ENCODE results near the gene IPO13. TPM values are rescaled to one million over a fixed set of nuclear protein-coding genes. Genes with fewer than 3 reads are reported as not detected.

Gene IPO13
- total RNA-seq, 2 experiments from 2014 or later = 25.3 to 29.4 TPM

DNA sequence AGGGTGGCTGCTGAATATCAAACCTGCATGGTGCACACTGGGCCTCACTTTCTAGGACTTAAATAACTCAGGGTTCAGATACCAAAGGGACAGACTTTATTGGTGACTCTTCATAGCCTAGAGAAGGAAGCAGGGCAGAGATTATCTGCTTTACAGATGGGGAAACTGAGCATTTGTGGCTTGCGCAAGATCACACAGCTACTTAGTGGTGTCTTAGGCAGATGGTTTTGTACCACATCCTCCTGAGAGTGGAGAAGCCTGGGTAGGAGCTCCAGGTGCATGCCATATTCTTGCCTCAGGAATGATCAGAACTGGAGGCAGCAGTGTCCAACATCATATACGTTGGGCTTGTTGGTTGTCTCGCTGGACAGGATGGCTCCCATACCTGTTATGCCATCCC is 16.3 kb downstream of the IPO13 start:
- H3K4me3 Mint-ChIP-seq = no peak overlapping the region
- no peak overlapping the region for H3K27ac Mint-ChIP-seq
- no peaks in the 10 kb centered on the region for H3K9me3 Mint-ChIP-seq (ENCODE audit: low read depth)
- H3K27me3 Mint-ChIP-seq = no peaks in the 10 kb centered on the region
- H3K4me1 Mint-ChIP-seq = peaks cover 10% of the 10 kb centered on the region
- CTCF ChIA-PET = no interaction called here
- DNase-seq (no peak), ATAC-seq (no peak)
- H3K36me3 Mint-ChIP-seq = no peaks in the 10 kb centered on the region

DNA sequence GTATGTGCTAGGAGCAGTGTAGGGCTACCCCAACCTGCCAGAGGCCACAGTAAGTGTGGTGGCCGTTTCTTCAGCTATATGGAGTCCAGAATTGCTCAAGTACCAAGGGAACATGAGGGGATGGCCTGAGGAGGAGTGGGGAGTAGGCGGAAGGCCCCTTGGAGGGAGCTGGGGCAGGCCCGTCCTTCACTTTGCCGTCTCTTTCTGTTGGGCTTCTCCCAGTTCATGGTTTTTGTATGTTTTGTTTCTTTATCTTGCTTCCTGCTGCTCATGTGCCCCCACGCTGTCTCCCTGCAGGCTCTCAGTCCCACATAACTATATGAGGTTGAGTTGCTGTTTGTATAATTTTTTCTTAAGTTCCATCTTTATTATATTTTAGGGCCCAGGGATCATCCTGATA is 17.1 kb downstream of the IPO13 start:
- Mint-ChIP-seq H3K36me3 (no peaks in the 10 kb centered on the region), H3K27ac (no peak overlapping the region), H3K4me3 (no peak overlapping the region), H3K27me3 (no peaks in the 10 kb centered on the region), H3K9me3 (ENCODE audit: low read depth) (no peaks in the 10 kb centered on the region), H3K4me1 (peaks cover 10% of the 10 kb centered on the region)
- ATAC-seq (no peak), DNase-seq (no peak)
- CTCF ChIA-PET = interaction anchor here (0.6 to 1.3 kb wide), 2 partner anchors 41 to 61 kb away, joined by 3 to 4 read pairs; no protein-coding TSS in a partner anchor

DNA sequence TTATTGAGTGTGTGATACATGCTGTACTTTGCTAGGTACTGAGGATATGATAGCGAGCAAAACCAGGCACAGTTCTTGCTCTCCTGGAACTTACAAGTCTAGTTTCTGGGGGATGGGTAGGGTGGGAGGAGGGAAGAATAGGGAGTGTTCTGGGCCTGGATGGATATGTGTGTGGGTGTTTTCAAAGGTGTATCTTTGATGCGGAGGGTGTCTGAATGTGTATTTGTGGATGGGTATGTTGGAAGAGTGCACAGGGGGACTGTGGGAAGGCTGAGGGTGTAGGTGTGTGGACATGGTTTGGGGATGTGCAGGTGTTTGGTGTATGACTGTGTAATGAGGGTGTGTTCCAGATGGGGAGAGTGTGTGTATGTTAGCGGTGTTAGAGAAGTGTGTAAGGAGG is 18.6 kb downstream of the IPO13 start:
- Mint-ChIP-seq H3K36me3 (no peaks in the 10 kb centered on the region), H3K27me3 (no peaks in the 10 kb centered on the region), H3K4me1 (peaks cover 19% of the 10 kb centered on the region), H3K4me3 (no peak overlapping the region), H3K9me3 (ENCODE audit: low read depth) (no peaks in the 10 kb centered on the region), H3K27ac (no peak overlapping the region)
- ATAC-seq = no peak
- DNase-seq = no peak
- CTCF ChIA-PET = no interaction called here

DNA sequence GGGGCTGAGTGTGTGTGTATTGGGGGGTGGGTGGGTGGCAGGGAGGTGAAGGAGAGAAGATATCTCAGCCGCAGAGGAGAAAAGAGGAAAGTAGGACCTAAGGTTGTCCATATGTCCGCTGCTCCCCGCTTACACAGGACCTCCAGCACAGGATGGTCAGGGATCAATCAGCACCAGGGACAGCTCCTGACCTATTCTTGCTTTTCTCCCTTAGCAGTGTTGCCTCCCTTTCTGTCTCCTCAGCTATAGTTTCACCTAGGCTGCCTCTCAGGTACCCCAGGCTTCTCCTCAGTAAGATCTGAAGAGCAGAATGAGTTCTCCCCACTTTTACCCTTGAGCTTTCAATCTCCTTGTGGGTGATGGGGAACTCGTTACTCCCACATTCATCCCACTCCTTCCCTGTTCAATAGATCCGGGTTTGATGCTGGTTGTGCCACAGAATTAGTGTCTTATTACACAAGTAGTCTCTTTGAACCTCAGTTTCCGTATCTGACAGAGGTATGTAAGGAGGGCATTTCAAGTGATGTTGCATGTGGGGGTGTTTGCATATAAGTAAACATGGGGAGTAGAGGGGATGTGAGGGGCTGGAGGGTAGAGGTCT is 21.7 kb downstream of the IPO13 start:
- Mint-ChIP-seq H3K27ac (no peak overlapping the region), H3K36me3 (peaks cover 6% of the 10 kb centered on the region), H3K27me3 (no peaks in the 10 kb centered on the region), H3K4me3 (no peak overlapping the region), H3K9me3 (ENCODE audit: low read depth) (no peaks in the 10 kb centered on the region), H3K4me1 (peaks cover 21% of the 10 kb centered on the region)
- CTCF ChIA-PET = interaction anchor here (5.4 kb wide), 1 partner anchor 22 kb away, joined by 30 read pairs; the partner anchor contains the start of gene IPO13
- ATAC-seq = no peak
- DNase-seq = peak; percentile 60

DNA sequence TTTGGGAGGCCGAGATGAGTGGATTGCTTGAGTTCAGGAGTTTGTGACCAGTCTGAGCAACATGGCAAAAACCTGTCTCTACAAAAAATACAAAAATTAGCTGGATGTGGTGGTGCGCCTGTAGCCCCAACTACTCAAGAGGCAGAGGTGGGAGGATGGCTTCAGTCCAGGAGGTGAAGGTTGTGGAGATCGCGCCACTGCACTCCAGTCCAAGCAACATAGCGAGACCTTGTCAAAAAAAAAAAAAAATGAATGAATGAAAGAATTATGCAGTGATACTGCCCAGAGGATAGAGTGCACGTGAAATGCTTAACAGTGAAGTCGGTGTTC is 22.6 kb downstream of the IPO13 start:
- H3K27ac Mint-ChIP-seq = peak overlapping the region; percentile 24
- H3K9me3 Mint-ChIP-seq (ENCODE audit: low read depth) = no peaks in the 10 kb centered on the region
- H3K4me3 Mint-ChIP-seq = peak overlapping the region; percentile 89
- peaks cover 30% of the 10 kb centered on the region for H3K4me1 Mint-ChIP-seq
- H3K27me3 Mint-ChIP-seq = no peaks in the 10 kb centered on the region
- ATAC-seq (no peak), DNase-seq (no peak)
- H3K36me3 Mint-ChIP-seq = peaks cover 6% of the 10 kb centered on the region
- CTCF ChIA-PET = interaction anchor here (1.0 to 5.4 kb wide), 3 partner anchors 23 to 32 kb away, joined by 4 to 30 read pairs (median 5); partner anchors contain the start of gene IPO13

DNA sequence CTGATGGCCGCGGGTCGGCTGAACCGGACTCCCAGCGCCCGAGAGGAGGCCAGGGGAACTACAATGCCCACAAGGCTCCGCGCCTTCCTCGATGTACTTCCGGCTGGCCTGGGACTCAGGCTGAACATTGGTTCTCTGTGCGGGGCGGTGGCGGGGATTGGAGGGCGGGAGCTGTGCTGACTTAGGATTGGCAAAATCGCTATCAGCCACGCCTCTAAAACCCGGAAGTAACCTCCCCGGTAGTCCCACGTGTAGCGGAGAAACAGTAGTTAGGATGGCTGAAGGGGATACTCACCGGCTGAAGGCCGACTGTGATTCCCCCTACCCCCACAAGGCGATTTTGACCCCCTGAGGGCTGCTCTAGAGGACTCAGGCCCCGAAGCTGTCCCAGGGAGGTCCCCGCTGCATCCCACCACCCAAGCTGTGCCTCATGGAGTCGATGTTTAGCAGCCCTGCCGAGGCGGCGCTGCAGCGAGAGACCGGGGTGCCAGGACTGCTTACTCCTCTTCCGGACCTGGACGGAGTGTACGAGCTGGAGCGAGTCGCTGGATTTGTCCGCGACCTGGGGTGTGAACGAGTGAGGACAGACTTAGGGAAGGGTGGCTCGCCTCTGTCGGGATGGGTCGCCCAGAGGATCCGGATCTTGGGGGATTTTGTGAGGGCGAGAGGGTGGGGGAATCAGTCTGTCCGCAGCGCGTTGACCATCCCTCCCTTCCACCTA is 23.2 kb downstream of the IPO13 start, which contains the start of gene DPH2:
DPH2 (plus strand) TSS at position 265 of the 721 bp plus-strand sequence; CDS start at position 431, 166 bp downstream.
- CTCF ChIA-PET = interaction anchor here (0.6 to 5.4 kb wide), 6 partner anchors 23 to 207 kb away, joined by 3 to 30 read pairs (median 4); partner anchors contain the start of gene IPO13
- ATAC-seq (peak; percentile 89), DNase-seq (peak; percentile 99)
- Mint-ChIP-seq H3K4me3 (peak within 1 kb of the TSS; percentile 89), H3K27me3 (no peaks in the 10 kb centered on the region), H3K9me3 (ENCODE audit: low read depth) (no peaks in the 10 kb centered on the region), H3K4me1 (peaks cover 31% of the 10 kb centered on the region), H3K27ac (peak within 1 kb of the TSS; percentile 82), H3K36me3 (peaks cover 6% of the 10 kb centered on the region)

DNA sequence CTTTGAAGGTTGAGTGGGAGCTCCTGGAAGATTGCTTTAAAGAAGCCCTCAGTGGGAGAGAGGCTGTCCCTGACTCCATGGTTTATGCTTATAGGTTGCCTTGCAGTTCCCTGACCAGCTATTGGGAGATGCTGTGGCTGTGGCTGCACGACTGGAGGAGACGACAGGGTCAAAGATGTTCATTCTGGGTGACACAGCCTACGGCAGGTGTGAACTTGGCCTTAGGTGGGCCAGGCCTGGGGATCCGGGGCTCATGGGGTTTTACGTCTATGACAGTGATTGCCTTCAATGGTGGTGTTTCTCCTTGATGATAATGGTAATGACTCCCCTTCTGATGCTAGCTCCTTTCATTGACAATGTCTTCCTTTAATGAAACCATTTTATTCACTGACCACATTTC is 23.8 kb downstream of the IPO13 start:
- H3K27ac Mint-ChIP-seq = peak overlapping the region; percentile 82
- ATAC-seq (no peak), DNase-seq (no peak)
- H3K4me1 Mint-ChIP-seq = peaks cover 31% of the 10 kb centered on the region
- H3K36me3 Mint-ChIP-seq = peaks cover 6% of the 10 kb centered on the region
- H3K4me3 Mint-ChIP-seq = peak overlapping the region; percentile 89
- H3K9me3 Mint-ChIP-seq (ENCODE audit: low read depth) = no peaks in the 10 kb centered on the region
- CTCF ChIA-PET = interaction anchor here (0.8 to 5.4 kb wide), 4 partner anchors 24 to 207 kb away, joined by 3 to 30 read pairs (median 4); partner anchors contain the start of gene IPO13
- H3K27me3 Mint-ChIP-seq = no peaks in the 10 kb centered on the region

DNA sequence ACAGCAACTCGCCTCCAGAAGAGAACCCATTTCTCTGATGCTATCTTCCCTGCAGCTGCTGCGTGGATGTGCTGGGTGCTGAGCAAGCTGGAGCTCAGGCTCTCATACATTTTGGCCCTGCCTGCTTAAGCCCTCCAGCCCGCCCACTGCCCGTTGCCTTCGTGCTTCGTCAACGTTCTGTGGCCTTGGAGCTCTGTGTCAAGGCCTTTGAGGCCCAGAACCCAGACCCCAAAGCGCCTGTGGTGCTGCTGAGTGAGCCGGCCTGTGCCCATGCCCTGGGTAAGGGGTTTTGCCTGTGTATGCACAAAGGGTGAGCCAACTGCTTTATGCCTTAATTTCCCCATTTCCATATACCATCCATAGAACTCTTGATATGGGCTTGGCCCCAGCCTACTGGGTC is 24.2 kb downstream of the IPO13 start:
- Mint-ChIP-seq H3K4me1 (peaks cover 33% of the 10 kb centered on the region), H3K27me3 (no peaks in the 10 kb centered on the region), H3K4me3 (peak overlapping the region; percentile 89), H3K27ac (peak overlapping the region; percentile 41), H3K36me3 (peaks cover 6% of the 10 kb centered on the region), H3K9me3 (ENCODE audit: low read depth) (no peaks in the 10 kb centered on the region)
- ATAC-seq (no peak), DNase-seq (no peak)
- CTCF ChIA-PET = interaction anchor here (0.8 to 5.4 kb wide), 3 partner anchors 25 to 208 kb away, joined by 3 to 30 read pairs (median 4); partner anchors contain the start of gene IPO13

DNA sequence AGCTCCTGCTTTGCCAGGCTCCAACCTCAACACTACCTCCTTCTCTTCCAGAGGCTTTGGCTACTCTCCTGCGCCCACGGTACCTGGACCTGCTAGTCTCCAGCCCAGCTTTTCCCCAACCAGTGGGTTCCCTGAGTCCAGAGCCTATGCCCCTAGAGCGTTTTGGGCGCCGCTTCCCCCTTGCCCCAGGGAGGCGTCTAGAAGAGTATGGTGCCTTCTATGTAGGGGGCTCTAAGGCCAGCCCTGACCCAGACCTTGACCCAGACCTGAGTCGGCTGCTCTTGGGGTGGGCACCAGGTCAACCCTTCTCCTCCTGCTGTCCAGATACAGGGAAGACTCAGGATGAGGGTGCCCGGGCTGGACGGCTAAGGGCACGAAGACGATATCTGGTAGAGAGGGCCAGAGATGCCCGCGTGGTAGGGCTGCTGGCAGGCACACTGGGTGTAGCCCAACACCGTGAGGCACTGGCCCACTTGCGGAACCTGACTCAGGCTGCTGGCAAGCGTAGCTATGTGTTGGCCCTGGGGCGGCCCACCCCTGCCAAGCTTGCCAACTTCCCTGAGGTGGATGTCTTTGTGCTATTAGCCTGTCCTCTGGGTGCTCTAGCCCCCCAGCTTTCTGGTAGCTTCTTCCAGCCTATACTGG is 24.7 kb downstream of the IPO13 start:
- CTCF ChIA-PET = interaction anchor here (1.5 to 5.4 kb wide), 2 partner anchors 25 to 208 kb away, joined by 4 to 30 read pairs; partner anchors contain the start of gene IPO13
- Mint-ChIP-seq H3K27me3 (no peaks in the 10 kb centered on the region), H3K36me3 (peaks cover 9% of the 10 kb centered on the region), H3K4me1 (peaks cover 39% of the 10 kb centered on the region), H3K4me3 (peak overlapping the region; percentile 89), H3K27ac (no peak overlapping the region), H3K9me3 (ENCODE audit: low read depth) (no peaks in the 10 kb centered on the region)
- no peak for DNase-seq
- no peak for ATAC-seq

DNA sequence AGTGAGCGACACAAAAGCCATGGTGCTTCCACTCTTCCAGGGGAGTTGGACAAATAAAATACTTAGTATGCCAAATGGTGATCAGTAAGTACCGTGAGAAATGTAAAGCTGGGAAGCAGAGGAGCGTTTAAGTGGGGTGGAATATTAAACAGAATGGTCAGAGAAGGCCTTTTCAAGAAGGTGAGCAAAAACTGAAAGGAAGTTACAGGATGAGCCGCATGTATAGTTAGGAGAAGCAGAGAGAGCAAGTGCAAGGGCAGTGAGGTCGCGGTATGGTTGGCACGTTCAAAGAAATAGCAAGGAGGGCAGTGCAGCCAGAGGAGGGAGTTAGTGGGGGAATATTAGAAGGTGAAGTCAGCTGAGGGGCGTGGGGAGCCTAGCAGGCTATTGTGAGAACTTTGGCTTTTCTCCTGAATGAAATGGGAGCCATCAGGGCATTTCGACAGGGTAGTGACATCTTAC is 27.3 kb downstream of the IPO13 start:
- no peaks in the 10 kb centered on the region for H3K27me3 Mint-ChIP-seq
- CTCF ChIA-PET = interaction anchor here (1.1 to 5.4 kb wide), 3 partner anchors 28 to 39 kb away, joined by 3 to 30 read pairs (median 10); partner anchors contain the start of gene IPO13
- H3K27ac Mint-ChIP-seq = peak overlapping the region; percentile 90
- no peaks in the 10 kb centered on the region for H3K9me3 Mint-ChIP-seq (ENCODE audit: low read depth)
- H3K4me3 Mint-ChIP-seq = peak overlapping the region; percentile 83
- no peak for ATAC-seq
- H3K4me1 Mint-ChIP-seq = peaks cover 61% of the 10 kb centered on the region
- DNase-seq = no peak
- peaks cover 22% of the 10 kb centered on the region for H3K36me3 Mint-ChIP-seq

DNA sequence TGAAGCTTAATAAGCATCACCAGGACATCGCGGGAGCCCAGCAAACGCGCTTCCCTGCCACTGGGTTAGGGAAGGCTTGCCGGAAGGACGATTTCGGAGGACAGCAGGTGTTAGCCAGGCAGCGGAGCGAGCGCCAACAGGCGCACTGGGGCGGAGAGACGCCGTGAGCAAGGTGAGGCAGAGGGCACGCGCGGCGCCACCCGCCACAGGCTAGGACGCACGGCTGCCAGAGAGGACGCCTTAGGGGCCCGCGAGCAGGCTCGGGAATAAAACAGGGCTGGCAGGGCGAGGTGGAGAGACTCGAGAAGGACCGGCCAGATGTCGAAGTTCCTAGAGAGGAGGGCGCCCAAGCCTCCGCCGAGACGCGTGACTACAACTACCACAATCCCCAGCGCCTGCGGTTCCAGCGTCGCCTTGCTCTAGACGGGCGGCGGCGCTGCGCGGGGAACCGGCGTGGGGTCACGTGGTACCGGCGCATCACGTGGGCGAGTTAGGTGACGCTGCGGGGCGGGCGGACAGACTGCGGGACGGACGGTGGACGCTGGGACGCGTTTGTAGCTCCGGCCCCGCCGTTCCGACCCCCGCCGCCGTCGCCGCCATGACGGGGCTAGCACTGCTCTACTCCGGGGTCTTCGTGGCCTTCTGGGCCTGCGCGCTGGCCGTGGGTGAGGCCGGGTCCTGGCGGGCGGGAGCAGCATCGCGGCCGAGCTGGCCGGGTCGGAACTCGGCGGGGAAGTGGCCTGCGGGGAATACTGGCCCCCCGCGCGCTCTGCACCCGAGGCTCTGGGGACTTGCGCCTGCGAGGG is 27.9 kb downstream of the IPO13 start, which contains the start of gene ATP6V0B:
ATP6V0B (plus strand) TSS at position 518 of the 806 bp plus-strand sequence; CDS start at position 599, 81 bp downstream.
- CTCF ChIA-PET = interaction anchor here (1.0 to 2.4 kb wide), 8 partner anchors 14 to 211 kb away, joined by 3 to 10 read pairs (median 4); partner anchors contain the start of gene CCDC24
- Mint-ChIP-seq H3K4me1 (peaks cover 56% of the 10 kb centered on the region), H3K4me3 (peak within 1 kb of the TSS; percentile 83), H3K36me3 (peaks cover 22% of the 10 kb centered on the region), H3K27me3 (no peaks in the 10 kb centered on the region), H3K9me3 (ENCODE audit: low read depth) (no peaks in the 10 kb centered on the region), H3K27ac (peak within 1 kb of the TSS; percentile 90)
- ATAC-seq (peak; percentile 75), DNase-seq (peak; percentile 97)

DNA sequence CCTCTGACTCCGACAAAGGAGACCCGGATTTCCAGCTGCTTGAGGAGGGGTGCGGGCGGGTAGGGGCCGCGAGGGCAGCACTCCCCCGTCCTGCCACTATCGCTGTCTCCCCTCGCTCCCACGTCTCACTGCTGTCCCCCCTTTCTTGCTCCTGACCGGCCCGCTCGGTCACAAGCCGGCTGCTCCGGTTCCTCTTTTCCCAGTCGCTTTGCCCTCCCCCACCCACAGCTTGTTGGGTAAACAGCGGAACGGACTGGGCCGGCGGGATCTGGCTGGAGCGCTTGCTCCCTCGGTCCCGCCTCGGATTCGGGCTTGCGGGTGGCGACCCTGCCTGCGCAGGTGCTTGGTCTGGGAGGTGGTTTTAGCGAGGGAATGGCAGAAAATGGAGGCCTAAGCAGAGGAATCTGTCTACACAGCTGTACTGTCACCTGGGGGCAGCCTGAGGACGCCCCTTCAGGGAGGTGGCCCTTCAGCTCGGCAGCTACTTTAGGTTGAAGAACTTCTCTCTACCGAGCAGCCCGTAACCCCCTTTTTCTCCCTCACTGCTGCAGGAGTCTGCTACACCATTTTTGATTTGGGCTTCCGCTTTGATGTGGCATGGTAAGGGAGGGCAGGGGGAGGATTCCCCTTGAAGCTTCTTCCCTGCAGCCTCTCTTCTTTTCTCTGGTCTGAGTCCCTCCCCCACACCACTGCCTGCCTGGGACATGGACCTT is 28.7 kb downstream of the IPO13 start:
- Mint-ChIP-seq H3K4me3 (peak overlapping the region; percentile 83), H3K36me3 (peaks cover 24% of the 10 kb centered on the region)
- no peak for ATAC-seq

More for the DNA sequence above, 28.7 kb downstream of the IPO13 start:
- H3K27ac Mint-ChIP-seq = peak overlapping the region; percentile 90
- H3K4me1 Mint-ChIP-seq = peaks cover 58% of the 10 kb centered on the region
- H3K9me3 Mint-ChIP-seq (ENCODE audit: low read depth) = no peaks in the 10 kb centered on the region
- CTCF ChIA-PET = interaction anchor here (1.0 to 2.4 kb wide), 7 partner anchors 13 to 212 kb away, joined by 3 to 10 read pairs (median 5); partner anchors contain the start of gene CCDC24
- no peaks in the 10 kb centered on the region for H3K27me3 Mint-ChIP-seq
- DNase-seq = peak; percentile 51
